Heart left ventricle (tissue), 16 donors: Measurements from ENCODE around the gene TRRAP. TPM values are rescaled to one million over a fixed set of nuclear protein-coding genes. Genes with fewer than 3 reads are reported as not detected.

ENCODE experiments used
- ATAC-seq, 4 donors: fragments of 200-7000 bp; cut with Tn5 transposase; one replicate each; pipeline ENCODE4 v1.9.1; 2020 to 2022; ENCODE audit warnings: moderate library complexity in 4 of 4, mild to moderate bottlenecking in 3 of 4, moderate number of reproducible peaks in 1 of 4
- DNase-seq, 5 donors: peaks; one replicate each; pipeline ENCODE4 v3.0.0-alpha.2; 2020
- H3K27ac ChIP-seq, 12 donors: fragments of 200-600 bp; sonication (generic) in 4 of 12; one replicate each; pipeline versions ENCODE4 v1.5.0 to v1.8.0; 2016 to 2022; ENCODE audit warnings: mild to moderate bottlenecking in 2 of 12
- H3K27me3 ChIP-seq, 9 donors: fragments of 200-600 bp; sonication (generic) in 2 of 9; one replicate each; pipeline versions ENCODE4 v1.5.1 to v1.8.0; 2016 to 2022; ENCODE audit warnings: mild to moderate bottlenecking in 3 of 9
- H3K36me3 ChIP-seq, 9 donors: fragments of 200-600 bp; sonication (generic) in 2 of 9; one replicate each; pipeline versions ENCODE4 v1.5.0 to v1.8.0; 2018 to 2022; ENCODE audit warnings: mild to moderate bottlenecking in 2 of 9
- H3K4me1 ChIP-seq, 12 donors: fragments of 200-600 bp; sonication (generic) in 4 of 12; one replicate each; pipeline versions ENCODE4 v1.5.0 to v1.8.0; 2016 to 2022; ENCODE audit warnings: mild to moderate bottlenecking in 3 of 12
- H3K4me3 ChIP-seq, 12 donors: fragments of 200-600 bp; sonication (generic) in 4 of 12; one replicate each; pipeline versions ENCODE4 v1.5.0 to v1.8.0; 2017 to 2022; ENCODE audit warnings: mild to moderate bottlenecking in 9 of 12, moderate library complexity in 4 of 12
- H3K9me3 ChIP-seq, 12 donors: fragments of 200-600 bp; sonication (generic) in 4 of 12; one replicate each; pipeline versions ENCODE4 v1.5.0 to v1.8.0; 2016 to 2022; ENCODE audit warnings: mild to moderate bottlenecking in 1 of 12
- CTCF ChIP-seq, 12 donors: fragments of 200-600 bp; sonication (generic) in 4 of 12; IDR thresholded peaks; one replicate each; pipeline versions ENCODE4 v1.5.0 to v1.8.0; 2018 to 2022; ENCODE audit warnings: antibody characterized with exemption in 12 of 12, mild to moderate bottlenecking in 5 of 12
- POLR2A ChIP-seq, 2 donors: fragments of 450-650 bp; IDR thresholded peaks; one replicate each; pipeline ENCODE4 v1.6.1; 2017; ENCODE audit warnings: antibody characterized with exemption in 2 of 2, mild to moderate bottlenecking in 2 of 2, moderate library complexity in 2 of 2
- WGBS, 4 donors: extraction: QIAGEN DNeasy Blood & Tissue Kit in 2 of 4; methylation state at CpG; one replicate each; pipeline versions ENCODE4 v1.1.5 to v1.1.7; 2013 to 2018; 5-methylcytosine and 5-hydroxymethylcytosine counted together
- intact Hi-C, 10 donors: fragments of 100-400 bp; cut with DNase I; formaldehyde crosslinking; loops; one replicate each; pipeline versions ENCODE4 v1.11.1 to v1.14.2; 2022
- polyA plus RNA-seq, 2 donors: library from polyadenylated mRNA; stranded (reverse); fragments of 200-250 nt; gene quantifications; one replicate each; pipeline ENCODE4 v1.2.3, GENCODE V29; 2013
- total RNA-seq, 9 donors: library from RNA; depleted of rRNA in 2 of 9; stranded (reverse); fragments of >200 nt in 2 of 9; fragmentation: NEBNext Ultra II Directional in 3 of 9; extraction: Animal tissue kit (Norgen Biotek cat#: 25700) in 3 of 9; gene quantifications; one replicate each; pipeline versions ENCODE4 v1.1.0 to v1.2.4, GENCODE V29; 2016 to 2023
- donor health status: ischemic (EF 13 %, LVEDD 7.1; RV severe dilation, severe dysfunction).
- donor health status: healthy with polysubstance abuse.
- donor health status: DM: no; HTN: yes; CAD: no.
- donor health status: DM: no; HTN: no; CAD: no.
- donor health status: ischemic (EF 25% LVEDD 6.9; RV normal size, moderate dysfunction).
- donor health status: ischemic (EF 25% LVEDD 5.7; RV mildly dilated, moderate dysfunction).
- donor health status: healthy.
- donor health status: DM: yes; HTN: yes; CAD: no.
- donor health status: ischemic (EF 35%, LVEDD 5.7; RV mildly dilated, moderate dysfunction).
- donor health status: nonischemic (EF 11% LVEDD 7.7; RV severe dilation, severe dysfunction).
- donor health status: DM: yes; HTN: yes; CAD: no.
- donor health status: PGD.
- donor health status: ischemic (EF 29% LVEDD 5.4; RV normal size, mild dysfunction).
- donor health status: nonischemic (EF 23%, LVEDD 6.1; RV moderate dilation, normal function).

Gene TRRAP
- total and polyA plus RNA-seq, 11 donors: 9.2 to 29.6 (median 21.6) TPM

DNA sequence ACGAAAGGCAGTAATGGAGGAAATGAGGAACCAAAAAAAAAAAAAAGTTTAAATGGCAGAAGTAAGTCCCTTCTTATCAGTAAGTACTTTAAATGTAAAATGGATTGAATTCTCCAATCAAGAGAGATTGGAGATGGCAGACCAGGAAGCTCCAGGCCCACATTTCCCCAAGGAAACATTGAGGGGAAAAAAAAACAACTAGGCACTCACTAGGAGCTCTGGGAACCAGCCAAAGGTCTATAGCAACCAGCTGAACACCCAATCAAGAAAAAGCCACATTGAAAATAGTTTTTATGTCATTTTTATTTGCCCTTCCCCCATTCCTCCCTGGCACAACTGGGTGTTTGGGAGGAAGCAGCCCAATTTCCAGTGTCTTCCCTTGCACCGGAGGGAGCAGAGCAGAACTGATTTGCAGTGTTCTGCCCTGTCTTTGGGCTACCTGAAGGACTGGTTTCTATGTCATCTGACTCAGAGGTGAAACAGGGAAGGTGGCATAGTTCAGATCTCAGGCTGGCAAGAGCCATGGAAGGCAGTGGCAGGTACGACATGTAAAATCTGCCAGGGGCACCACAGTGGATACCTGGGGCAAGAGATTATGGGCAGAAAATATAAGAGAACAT lies 143.7 kb downstream of the TRRAP start:
- Histone ChIP-seq H3K27me3 (no peaks in the 10 kb centered on the region), H3K4me3 (no peak overlapping the region), H3K9me3 (no peaks in the 10 kb centered on the region), H3K27ac (peak overlapping the region in 2 of 12 donors; percentile 11 to 15), H3K36me3 (peaks cover 0 to 19% (median 11%) of the 10 kb centered on the region in 9 donors), H3K4me1 (peaks cover 0 to 20% (median 6%) of the 10 kb centered on the region in 12 donors)
- whole genome bisulfite sequencing, 4 donors: 72 to 82% (median 78%) methylated on average over 3 of the region's 3 CpGs
- intact Hi-C loops: no loop called here
- no peak for TF ChIP-seq POLR2A (IDR thresholded peaks at IDR 0.05)
- no peak for TF ChIP-seq CTCF (IDR thresholded peaks at IDR 0.05)
- DNase-seq: no peak
- ATAC-seq: no peak

DNA sequence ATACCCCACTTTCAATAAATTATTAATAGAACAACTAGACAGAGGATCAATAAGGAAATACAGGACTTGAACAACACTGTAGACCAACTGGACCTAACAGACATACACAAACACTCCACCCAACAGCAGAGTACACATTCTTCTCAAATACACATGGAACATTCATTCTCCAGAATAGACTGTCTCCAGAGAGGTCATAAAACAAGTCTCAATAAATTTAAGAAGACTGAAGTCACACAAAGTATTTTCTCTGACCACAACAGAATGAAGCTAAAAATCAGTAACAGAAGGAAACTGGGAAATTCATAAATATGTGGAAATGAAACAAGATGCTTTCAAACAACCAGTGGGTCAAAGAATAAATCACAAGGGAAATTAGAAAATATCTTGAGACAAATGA lies 145.7 kb downstream of the TRRAP start:
- DNase-seq (no peak), ATAC-seq (no peak)
- Histone ChIP-seq H3K9me3 (no peaks in the 10 kb centered on the region), H3K4me1 (peaks cover 0 to 23% (median 6%) of the 10 kb centered on the region in 12 donors), H3K4me3 (no peak overlapping the region), H3K36me3 (peaks cover 0 to 32% (median 27%) of the 10 kb centered on the region in 9 donors), H3K27ac (peak overlapping the region in 2 of 12 donors; percentile 15 to 24), H3K27me3 (no peaks in the 10 kb centered on the region)
- no peak for TF ChIP-seq POLR2A (IDR thresholded peaks at IDR 0.05)
- intact Hi-C loops: no loop called here

GRCh38 chr7:99027241-99027640 lies 148.9 kb downstream of the TRRAP start:
- H3K4me1 ChIP-seq: peaks cover 0 to 42% (median 10%) of the 10 kb centered on the region in 12 donors
- H3K9me3 ChIP-seq: peaks cover 0 to 5% (median 0%) of the 10 kb centered on the region in 12 donors
- peaks cover 0 to 52% (median 41%) of the 10 kb centered on the region in 9 donors for H3K36me3 ChIP-seq
- H3K4me3 ChIP-seq: no peak overlapping the region
- no peak for TF ChIP-seq CTCF (IDR thresholded peaks at IDR 0.05)
- TF ChIP-seq POLR2A (IDR thresholded peaks at IDR 0.05): no peak
- WGBS, 4 donors: 46 to 73% (median 59%) methylated on average over 3 of the region's 3 CpGs
- no peaks in the 10 kb centered on the region for H3K27me3 ChIP-seq
- intact Hi-C loops: no loop called here
- DNase-seq: peak in 1 of 5 donors; percentile 0
- no peak for ATAC-seq
- no peak overlapping the region for H3K27ac ChIP-seq

- Histone ChIP-seq H3K4me3 (no peak overlapping the region), H3K27me3 (no peaks in the 10 kb centered on the region), H3K4me1 (peaks cover 0 to 40% (median 10%) of the 10 kb centered on the region in 12 donors), H3K27ac (peak overlapping the region in 1 of 12 donors; percentile 10), H3K9me3 (peaks cover 0 to 5% (median 0%) of the 10 kb centered on the region in 12 donors), H3K36me3 (peaks cover 0 to 58% (median 47%) of the 10 kb centered on the region in 9 donors)
- TF ChIP-seq POLR2A (IDR thresholded peaks at IDR 0.05) (no peak), CTCF (IDR thresholded peaks at IDR 0.05) (no peak)
- 88 to 94% (median 92%) methylated on average over 20 of the region's 20 CpGs for WGBS, 4 donors
- intact Hi-C loops: no loop called here
- DNase-seq (peak in 1 of 5 donors; percentile 15), ATAC-seq (peak in 1 of 4 donors; percentile 8)
These were observed 149.5 kb downstream of the TRRAP start for GRCh38 chr7:99027841-99028240.
